Amygdala (tissue), 56 donors: ENCODE data around the gene LRCOL1.
"Not testable (repeated sequence)": the region's sequence is repeated elsewhere in the genome, so short reads cannot be mapped to it uniquely, and the experiment has no call there.

Experiments used
- DNase-seq, 56 donors: peaks; one replicate each; lab custom pipeline; 2025; lab: John Stamatoyannopoulos, UW

Gene LRCOL1

GRCh38 chr12:132604151-132604618, 6.2 kb downstream of the LRCOL1 start:
- DNase-seq = no peak

GRCh38 chr12:132603240-132604150, 6.9 kb downstream of the LRCOL1 start:
- DNase-seq = no peak

DNA sequence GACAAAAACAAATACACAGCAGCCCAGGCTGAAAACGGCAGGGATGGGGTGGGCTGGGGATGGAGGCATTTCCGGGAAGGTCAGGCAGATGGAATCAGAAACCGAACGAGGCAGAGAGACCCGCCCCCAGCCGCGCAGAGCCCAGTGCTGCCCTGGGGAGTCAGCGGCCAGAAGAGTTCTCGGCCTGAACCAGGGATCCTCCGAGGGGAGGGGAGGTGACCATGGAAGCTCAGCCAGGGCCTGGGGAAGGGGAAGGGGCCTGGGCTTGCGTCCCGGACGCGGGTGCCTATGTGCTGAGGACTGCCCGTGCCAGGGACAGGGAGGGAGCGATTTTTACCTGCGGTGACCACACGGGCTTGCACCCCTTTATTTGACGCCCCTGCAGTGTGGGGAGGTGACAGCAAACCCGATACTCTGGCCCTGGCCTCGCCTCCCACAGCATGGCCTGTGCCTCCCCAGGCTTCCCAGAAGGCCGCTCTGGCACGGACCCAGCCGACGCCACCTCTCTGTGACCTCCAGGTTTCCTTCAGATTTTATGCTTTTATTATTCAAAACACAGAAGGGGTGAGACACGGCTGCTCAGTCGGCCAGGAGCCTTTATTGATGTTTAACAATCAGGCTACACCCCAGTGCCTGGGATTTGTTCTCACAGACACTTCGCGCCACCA, 7.7 kb downstream of the LRCOL1 start:
- no peak for DNase-seq

GRCh38 chr12:132601171-132601883, 9.1 kb downstream of the LRCOL1 start:
- no peak for DNase-seq

DNA sequence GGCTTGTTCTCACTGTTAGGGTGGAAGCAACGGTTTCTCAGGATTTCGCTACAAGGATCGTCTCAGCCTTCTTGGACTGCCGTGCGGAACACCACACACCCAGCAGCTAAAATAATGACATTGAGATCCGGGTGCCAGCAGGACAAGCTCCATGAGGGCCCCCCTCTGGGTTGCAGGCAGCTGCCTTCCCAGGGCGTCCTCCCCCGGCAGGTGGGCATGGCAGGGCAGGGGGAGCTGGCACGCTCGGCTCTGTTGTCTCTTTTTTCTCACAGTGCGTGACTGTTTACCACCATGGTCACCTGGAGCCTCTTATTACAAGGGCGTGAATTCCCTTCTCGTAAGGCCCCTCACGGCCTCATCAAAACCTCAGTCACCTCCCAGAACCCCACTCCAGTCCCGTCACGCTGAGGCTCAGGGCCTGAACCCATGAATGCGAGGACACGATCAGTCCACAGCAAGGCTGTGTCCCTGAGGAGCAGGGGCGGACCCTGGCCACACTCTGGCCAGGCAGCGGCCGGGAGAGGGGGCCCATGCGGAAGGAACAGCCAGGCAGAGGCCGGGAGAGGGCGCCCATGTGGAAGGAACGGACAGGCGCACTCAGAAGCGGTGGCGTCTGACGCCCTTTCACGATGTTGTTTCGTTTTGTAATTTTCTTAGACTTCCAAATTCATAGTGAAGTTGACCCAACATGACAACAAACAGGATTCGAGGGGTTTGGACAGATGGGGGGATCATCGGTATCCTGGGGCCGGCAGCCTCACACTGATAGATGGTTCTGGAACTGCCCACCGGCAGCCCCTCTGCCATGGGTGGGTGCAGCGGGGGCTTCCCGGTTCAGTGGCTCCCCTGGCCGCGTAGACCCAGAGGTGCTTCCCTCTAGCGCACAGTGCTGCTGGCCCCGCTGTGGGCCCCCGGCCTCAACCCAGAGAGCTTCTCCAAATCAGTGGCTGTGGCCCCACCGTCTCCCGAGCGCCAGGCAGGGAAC, 10.0 kb downstream of the LRCOL1 start:
- peak in 31 of 56 donors; percentile 9 to 72 (median 27) for DNase-seq

DNA sequence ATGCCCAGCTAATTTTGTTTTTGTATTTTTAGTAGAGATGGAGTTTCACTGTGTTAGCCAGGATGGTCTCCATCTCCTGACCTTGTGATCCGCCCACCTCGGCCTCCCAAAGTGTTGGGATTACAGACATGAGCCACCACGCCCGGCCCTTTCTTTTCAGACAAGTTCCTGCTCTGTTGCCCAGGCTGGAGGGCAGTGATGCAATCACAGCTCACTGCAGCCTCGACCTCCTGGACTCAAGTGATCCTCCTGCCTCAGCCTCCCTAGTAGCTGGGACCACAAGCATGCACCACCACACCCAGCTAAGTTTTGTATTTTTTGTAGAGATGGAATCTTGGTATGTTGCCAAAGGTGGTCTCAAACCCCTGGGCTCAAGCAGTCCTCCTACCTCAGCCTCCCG, 10.9 kb downstream of the LRCOL1 start:
- not testable (repeated sequence) for DNase-seq

GRCh38 chr12:132597333-132598316, 12.8 kb downstream of the LRCOL1 start:
- peak in 9 of 56 donors; percentile 13 to 61 (median 42) for DNase-seq

DNA sequence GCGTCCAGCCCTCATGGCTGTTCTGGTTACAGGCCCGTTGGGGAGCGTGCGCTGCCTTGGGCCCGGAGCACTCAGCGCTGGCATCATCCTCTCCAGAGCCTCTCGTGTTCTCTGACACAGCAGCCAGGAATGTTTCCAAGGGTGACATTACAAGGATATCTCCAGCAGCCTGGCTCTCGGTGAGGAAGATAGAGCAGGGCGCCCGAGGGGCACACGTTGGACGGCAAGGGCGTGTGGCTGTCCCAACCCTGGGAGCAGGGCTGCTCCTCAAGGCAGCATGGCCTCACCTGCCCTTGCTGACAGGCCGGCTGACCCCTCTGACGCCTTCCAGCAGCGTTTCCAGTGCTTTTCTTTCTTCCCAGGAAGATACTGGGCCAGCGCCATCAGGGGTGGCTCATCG, 14.4 kb downstream of the LRCOL1 start:
- DNase-seq = no peak

DNA sequence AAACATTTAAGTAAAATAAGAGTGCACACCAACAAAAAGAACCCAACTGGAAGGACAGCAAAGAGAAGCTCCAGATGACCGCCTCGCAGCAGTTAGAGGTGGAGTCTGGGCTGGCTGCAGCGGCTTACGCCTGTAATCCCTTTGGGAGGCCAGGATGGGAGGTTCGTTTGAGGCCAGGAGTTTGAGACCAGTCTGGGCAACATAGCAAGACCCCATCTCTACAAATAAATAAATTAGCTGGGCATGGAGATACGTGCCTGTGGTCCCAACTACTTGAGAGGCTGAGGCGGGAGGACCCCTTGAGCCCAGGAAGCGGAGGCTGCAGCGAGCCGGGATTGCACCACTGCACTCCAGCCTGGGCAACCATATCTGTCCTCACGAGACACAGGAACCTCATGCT, 15.2 kb downstream of the LRCOL1 start:
- DNase-seq = no peak

GRCh38 chr12:132593938-132594358, 16.4 kb downstream of the LRCOL1 start:
- peak in 54 of 56 donors; percentile 6 to 93 (median 71) for DNase-seq

DNA sequence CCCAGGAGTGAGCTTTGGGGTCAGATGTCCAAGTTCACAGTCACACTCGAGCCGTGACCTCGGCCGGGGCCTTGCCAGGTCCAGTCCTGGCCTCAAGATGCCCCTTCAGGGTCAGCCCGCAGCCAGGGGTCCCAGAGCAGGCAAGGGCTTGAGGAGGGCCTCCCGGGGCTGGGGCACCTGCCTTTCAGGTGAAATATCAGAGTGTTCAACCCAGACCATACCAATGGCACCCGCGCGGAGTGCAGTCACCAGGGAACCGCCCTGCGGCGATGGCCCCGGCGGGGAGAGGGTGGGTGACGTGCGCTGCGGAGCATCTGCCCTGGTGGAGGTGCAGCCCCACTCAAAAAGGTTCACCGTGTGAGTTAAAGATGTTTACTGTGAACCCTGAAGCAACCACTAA, 16.9 kb downstream of the LRCOL1 start:
- no peak for DNase-seq

DNA sequence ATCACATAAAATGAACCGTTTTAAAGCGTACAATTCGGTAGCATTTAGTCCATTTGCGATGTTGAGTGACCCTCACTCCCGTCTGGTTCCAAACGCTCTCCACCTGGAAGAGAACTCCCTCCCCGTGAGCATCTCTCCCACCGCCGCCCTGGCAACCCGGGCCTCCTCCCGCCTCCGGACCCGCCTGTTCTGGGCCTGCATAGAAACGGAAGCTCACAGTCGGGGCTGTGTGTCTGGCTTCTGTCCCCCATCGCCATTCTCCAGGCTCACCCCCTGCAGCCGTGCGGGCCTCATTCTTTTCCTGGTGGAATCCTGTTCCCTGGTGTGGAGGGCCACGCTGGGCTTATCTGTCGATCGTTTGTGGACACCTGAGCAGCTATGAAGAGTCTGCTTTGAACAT, 17.3 kb downstream of the LRCOL1 start:
- DNase-seq = no peak

- DNase-seq = no peak
Observed at GRCh38 chr12:132592282-132592970, 18.0 kb downstream of the LRCOL1 start.

GRCh38 chr12:132591107-132591935, 19.1 kb downstream of the LRCOL1 start:
- DNase-seq = no peak

- no peak for DNase-seq
Observed at GRCh38 chr12:132588821-132589669, 21.3 kb downstream of the LRCOL1 start.

GRCh38 chr12:132588319-132588718, 22.1 kb downstream of the LRCOL1 start:
- DNase-seq = no peak
